HG03439 (cell line): ENCODE data around the gene UHRF2.
"Not testable (repeated sequence)": the region's sequence is repeated elsewhere in the genome, so short reads cannot be mapped to it uniquely, and the experiment has no call there.

Experiments
- ATAC-seq: cut with Tn5 transposase; IDR thresholded peaks from one replicate; pipeline ENCODE4 v1.9.1; 2021; ENCODE audit warnings: mild to moderate bottlenecking, moderate library complexity; ENCODE audit not compliant: unreplicated experiment

UHRF2 gene

DNA sequence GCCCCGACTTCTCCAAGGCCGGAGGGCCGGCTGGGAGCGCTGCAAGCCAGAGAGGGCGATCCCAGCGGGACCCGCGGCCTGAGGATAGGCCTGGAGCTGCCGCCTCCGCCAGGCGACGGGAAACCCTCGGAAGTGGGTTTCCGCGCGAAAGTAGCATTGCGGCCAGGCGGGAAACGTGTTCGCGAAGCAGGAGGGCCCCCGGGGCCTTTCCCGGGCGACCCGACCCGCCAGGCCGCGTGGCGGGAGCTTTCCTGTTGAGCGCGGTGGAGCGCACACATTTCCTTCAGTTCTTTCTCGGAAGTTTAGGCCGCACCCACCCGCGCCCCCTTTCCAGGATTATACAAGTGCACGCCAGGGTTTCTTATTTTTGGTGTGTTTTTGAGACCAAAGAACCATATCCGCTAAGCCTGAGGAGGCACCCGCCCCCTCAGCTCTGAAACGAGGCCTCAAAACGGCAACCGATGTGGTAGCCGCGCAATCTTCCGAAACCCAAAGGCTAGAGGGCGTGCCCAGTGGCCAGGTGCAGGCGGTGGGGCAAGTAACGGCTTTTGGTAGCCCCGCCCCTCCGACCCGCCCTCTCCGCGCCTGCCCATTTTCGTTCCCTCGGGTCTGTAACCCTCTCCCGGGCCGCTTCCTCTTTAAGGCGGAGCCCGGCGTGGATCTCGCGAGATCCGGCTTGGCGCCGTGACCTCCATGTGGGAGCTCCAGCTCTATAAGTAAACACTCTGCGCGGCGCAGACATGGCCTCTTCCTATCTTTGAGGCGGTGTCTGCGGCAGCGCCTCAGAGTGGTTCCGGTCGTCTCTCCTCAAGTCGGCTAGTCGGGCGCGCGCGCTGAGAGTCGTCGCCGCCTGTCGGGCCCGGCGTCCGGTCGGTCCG lies at the start of gene UHRF2:
TSS of gene UHRF2 (plus strand) at position 713 of the 878 bp plus-strand sequence. CDS start 292 bp downstream, outside the sequence.
- peak; percentile 78 for ATAC-seq

DNA sequence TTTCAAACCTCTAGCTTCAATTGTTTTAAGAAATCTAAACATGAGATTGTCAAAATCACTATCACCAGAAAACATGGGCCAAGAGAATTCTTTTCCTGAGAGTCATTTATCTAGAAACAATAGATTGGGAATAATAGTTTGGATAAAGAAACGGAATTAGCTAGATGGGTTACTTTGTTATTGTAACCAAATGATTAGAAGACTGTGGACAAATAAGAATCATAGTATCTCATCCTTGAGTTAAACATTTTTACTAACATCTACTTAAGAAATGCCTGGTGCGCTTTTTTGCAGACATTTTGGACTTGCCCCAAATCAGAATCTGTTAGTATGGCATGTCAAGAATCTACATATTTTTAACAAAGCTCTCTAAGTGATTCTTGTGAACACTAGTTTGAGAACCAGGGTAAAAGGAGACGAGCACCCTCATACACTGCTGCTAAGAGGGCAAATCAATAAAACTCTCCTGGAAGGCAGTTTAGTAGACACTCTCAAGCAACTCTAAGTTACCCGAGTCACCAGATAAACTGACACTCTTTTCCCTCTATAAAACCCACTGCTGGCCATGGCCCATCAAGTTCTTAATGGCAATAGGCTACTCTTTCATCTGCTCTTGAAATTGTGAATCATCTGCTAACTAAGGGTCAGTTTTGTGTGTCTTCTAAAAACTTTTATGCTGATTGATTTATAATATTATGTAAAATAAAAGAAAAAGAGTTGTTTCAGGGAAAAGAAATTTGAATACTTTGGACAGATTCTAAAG lies 45.7 kb upstream of the UHRF2 start:
- ATAC-seq, result no peak

DNA sequence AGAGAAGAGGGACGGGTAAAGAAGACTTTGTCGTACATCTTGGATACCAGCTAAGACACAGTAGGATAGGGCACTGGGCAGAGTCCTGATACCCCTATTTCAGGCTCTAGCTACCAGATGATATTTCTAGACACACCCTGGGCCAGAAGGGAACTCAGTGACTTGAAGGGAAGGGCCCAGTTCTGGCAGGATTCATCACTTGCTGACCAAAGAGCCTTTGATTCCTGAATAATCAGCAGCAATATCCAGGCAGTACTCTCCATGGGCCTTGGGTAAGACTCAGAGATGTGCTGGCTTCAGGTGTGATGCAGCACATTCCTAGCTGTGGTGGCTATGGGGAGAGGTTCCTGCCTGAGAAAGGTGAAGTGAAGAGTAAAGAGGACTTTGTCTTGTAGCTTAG lies 44.2 kb upstream of the UHRF2 start:
- no peak for ATAC-seq

GRCh38 chr9:6381477-6382012 lies 31.5 kb upstream of the UHRF2 start:
- ATAC-seq, result not testable (repeated sequence)

DNA sequence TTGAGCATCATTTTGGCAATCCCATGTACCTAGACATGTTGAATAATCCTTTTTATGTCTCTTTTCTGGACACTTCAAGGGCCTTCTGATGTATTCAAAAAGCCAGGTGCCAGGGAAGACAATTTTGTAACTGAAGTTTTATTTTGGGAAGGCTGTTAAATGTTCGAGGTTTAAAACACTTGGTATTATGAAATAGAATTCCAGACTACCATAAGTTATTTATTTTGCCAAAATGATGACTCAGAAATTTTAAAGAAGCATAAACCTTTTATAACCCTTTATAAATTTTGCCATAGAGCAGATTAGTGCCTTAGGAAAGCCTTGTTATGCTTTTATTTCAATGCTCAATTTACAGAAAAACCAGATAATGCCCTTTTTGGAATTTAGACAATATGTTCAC lies 30.3 kb upstream of the UHRF2 start:
- no peak for ATAC-seq

DNA sequence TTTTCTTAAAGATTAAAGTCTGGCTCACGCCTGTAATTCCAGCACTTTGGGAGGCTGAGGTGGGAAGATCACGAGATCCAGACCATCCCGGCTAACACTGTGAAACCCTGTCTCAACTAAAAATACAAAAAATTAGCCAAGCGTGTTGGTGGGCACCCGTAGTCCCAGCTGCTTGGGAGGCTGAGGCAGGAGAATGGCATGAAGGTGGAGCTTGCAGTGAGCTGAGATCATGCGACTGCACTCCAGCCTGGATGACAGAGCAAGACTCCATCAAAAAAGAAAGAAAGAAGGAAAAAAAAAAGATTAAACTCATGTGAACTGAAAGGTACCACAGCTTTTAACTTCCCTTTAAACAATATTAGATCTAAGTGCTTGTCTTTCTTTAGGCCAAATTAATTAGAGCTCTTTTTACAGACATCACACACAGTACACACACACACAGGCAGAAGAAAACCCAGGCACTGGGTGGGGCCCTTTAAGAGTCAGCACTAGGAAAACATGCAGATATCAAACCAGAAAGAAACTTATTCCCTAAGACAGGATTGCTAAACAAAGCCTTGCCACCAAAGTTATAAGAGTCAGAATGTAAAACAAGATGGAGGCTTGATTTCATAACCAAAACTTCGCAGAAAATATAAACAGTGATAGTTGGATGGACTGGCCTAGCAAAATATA lies 29.3 kb upstream of the UHRF2 start:
- no peak for ATAC-seq

DNA sequence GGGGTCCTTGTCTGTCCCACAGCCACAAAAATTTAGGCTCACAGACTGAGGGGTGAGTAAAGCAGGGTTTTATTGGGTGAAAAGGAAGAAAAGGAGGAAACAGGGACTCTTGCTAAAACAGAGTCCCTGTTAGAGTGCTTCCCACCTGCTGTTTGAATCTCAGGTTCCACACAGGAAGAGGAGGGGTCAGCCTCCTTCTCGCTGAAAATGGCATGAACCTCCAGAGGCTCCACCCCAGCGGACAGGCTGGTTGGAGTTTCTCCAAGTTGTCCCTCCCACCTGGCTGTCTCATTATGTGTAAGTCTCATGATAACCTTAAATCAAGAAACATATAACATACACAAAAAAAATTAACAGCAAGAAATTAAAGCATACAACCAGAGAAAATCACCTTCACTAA lies 28.3 kb upstream of the UHRF2 start:
- no peak for ATAC-seq

DNA sequence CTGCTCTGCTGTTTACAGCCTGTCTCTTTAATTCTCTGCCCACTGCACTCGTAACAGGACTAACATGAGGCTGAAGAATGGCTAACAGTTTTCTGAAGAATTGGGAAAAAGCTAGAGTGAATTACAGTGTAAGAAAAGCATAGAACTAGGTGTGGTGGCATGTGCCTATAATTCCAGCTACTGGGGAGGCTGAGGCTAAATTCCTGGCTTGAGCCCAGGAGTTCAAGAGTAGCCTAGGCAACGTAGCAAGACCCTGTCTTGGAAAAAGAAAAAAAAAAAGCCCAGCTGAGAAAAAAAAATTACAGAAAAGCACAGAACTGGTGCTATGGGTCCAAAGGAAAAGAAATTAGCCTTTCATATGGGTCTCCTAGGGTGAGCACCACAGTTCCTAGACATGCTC lies 13.9 kb upstream of the UHRF2 start:
- no peak for ATAC-seq

DNA sequence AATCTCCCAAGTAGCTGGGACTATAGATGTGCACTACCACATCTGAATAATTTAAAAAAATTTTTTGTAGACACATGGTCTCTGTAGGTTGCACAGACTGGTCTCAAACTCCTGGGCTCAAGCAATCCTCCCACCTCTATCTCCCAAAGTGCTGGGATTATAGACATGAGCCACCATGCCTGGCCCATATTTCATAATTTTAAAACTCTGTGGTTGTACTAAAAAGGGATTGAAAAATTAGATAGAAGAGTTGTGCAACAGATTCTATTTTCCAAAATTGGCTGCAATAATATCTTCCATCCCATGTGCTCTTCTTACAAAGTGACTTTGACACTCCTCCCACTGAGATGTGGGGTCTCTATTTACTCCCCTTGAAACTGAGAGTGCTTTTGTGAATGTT lies 7.6 kb upstream of the UHRF2 start:
- no peak for ATAC-seq

GRCh38 chr9:6407778-6408177 lies 5.2 kb upstream of the UHRF2 start:
- ATAC-seq, result no peak

GRCh38 chr9:6408320-6408719 lies 4.7 kb upstream of the UHRF2 start:
- no peak for ATAC-seq

GRCh38 chr9:6409811-6410210 lies 3.2 kb upstream of the UHRF2 start:
- ATAC-seq, result no peak

DNA sequence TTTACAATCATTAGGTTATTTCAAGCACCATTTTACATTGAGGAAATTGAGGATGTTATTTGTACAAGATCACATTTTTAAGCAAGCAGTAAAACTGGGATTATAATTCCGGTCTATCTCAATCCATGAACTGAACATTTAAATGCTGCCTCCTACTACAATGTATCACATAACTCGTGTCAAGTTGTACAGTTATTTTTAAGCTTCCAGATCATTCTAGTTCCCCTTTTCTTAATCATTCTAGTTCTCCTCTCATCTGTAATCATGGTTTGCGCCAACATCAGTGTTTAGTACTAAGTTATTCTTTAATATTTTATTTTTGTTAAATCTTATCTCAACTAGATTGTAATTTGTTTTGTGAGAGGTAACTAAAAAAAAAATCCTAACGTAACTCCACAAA lies 2.4 kb upstream of the UHRF2 start:
- no peak for ATAC-seq

GRCh38 chr9:6413365-6414246 lies 607 bp downstream of the UHRF2 start:
- peak; percentile 7 for ATAC-seq

DNA sequence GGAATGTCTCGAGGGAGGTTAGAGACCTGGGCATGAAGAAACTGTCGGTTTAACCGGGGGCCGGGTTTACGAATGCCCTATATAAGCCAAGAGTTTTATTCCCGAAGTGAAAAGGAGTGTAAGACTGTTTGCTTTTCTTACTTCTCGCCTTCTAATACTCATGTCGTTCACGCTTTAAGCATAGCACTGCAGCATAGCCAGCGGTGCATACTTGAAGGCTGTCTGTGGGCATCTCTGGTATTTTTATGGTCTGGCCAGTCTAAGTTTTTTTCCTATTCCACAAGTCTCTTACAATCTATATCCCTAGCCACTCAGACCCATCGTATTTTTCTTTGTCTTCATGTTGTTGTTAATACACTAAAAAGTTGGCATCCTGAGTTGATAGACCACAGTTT lies 1.2 kb downstream of the UHRF2 start:
- no peak for ATAC-seq

DNA sequence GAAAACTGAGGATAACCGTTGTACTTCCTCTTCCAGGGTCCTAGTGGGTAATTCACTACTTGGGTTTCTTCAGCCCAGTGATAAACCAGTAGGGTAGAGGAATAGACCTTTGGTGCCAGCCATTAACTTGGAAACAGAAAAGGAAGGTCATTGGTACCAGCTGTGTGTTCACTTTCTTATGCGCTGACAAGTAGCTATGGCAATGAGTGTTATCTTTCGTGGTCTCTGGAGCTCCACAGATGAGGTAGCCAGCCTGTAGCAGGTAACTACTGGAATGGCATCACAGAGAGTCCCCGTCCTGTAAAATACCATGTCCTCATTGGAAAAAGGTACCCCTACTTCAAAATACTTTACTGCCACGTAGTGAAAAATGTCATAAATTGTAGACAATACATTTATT lies 2.3 kb downstream of the UHRF2 start:
- ATAC-seq, result no peak

GRCh38 chr9:6417186-6417585 lies 4.2 kb downstream of the UHRF2 start:
- ATAC-seq, result no peak

- no peak for ATAC-seq
These were observed 5.8 kb downstream of the UHRF2 start for GRCh38 chr9:6418764-6419163.

- no peak for ATAC-seq
These were observed 11.9 kb downstream of the UHRF2 start for GRCh38 chr9:6424940-6425339.

- ATAC-seq, result no peak
These were observed 13.1 kb downstream of the UHRF2 start for GRCh38 chr9:6426117-6426516.
